HepG2 (cell line): Measurements from ENCODE around the gene CYB5A. TPM values are rescaled to one million over a fixed set of nuclear protein-coding genes. Genes with fewer than 3 reads are reported as not detected.
A peak's percentile ranks its signal among the peaks of the same experiment; 100 is the strongest.

ENCODE experiments used
- AHR ChIP-seq: IDR thresholded peaks from 2 replicates; pipeline ENCODE4 v1.6.1; 2018; ENCODE audit warnings: missing genetic modification reagents, missing compliant biosample characterization
- ARNT ChIP-seq: fragments of 450-650 bp; IDR thresholded peaks from 2 replicates; pipeline ENCODE4 v1.6.1; 2017
- ASH2L ChIP-seq: fragments of 300-600, 200-600 bp; sonication (generic); IDR thresholded peaks from 2 replicates; pipeline ENCODE4 v1.7.0; 2017; ENCODE audit warnings: low read depth, mild to moderate bottlenecking, moderate library complexity, mixed read lengths, low read length; ENCODE audit not compliant: insufficient read length
- HMG20A ChIP-seq: IDR thresholded peaks from 2 replicates; pipeline ENCODE4 v1.6.1; 2016; ENCODE audit warnings: borderline replicate concordance
- HOXA7 ChIP-seq: sonication (generic); formaldehyde crosslinking; IDR thresholded peaks from 2 replicates; pipeline ENCODE4 v1.8.1; 2022; ENCODE audit warnings: mild to moderate bottlenecking, missing genetic modification reagents, moderate library complexity
- IRF9 ChIP-seq: sonication (generic); formaldehyde crosslinking; IDR thresholded peaks from 2 replicates; pipeline ENCODE4 v1.8.0; 2022; ENCODE audit warnings: missing genetic modification reagents, mild to moderate bottlenecking, borderline replicate concordance
- KDM3A ChIP-seq: IDR thresholded peaks from 2 replicates; pipeline ENCODE4 v1.6.1; 2018; ENCODE audit warnings: low read depth, missing compliant biosample characterization
- MAFF ChIP-seq: IDR thresholded peaks from 2 replicates; pipeline ENCODE4 v1.6.1; 2011; ENCODE audit warnings: low read depth, low read length, improper control_type of control experiment
- MYC ChIP-seq: sonication (generic); formaldehyde crosslinking; IDR thresholded peaks from 2 replicates; pipeline ENCODE4 v1.9.0; 2021; ENCODE audit warnings: missing genetic modification reagents, borderline replicate concordance
- PHF5A ChIP-seq: IDR thresholded peaks from one replicate; pipeline ENCODE4 v1.6.1; 2018; ENCODE audit warnings: low read depth, missing genetic modification reagents; ENCODE audit not compliant: unreplicated experiment
- PITX1 ChIP-seq: sonication (generic); formaldehyde crosslinking; IDR thresholded peaks from 2 replicates; pipeline ENCODE4 v1.5.1; 2020; ENCODE audit warnings: mild to moderate bottlenecking, missing genetic modification reagents
- POLR2AphosphoS5 ChIP-seq: IDR thresholded peaks from 2 replicates; pipeline ENCODE4 v1.6.1; 2012; ENCODE audit warnings: low read depth, low read length
- REPIN1 ChIP-seq: sonication (generic); formaldehyde crosslinking; IDR thresholded peaks from 2 replicates; pipeline ENCODE4 v1.8.0; 2022; ENCODE audit warnings: missing genetic modification reagents, low read depth, mild to moderate bottlenecking, borderline replicate concordance
- SALL2 ChIP-seq: sonication (generic); formaldehyde crosslinking; IDR thresholded peaks from 2 replicates; pipeline ENCODE4 v1.8.1; 2023; ENCODE audit warnings: mild to moderate bottlenecking, missing genetic modification reagents, inconsistent platforms
- SMAD3 ChIP-seq: sonication (generic); formaldehyde crosslinking; IDR thresholded peaks from 2 replicates; pipeline ENCODE4 v1.4.0; 2020; ENCODE audit warnings: missing genetic modification reagents
- SMC3 ChIP-seq: IDR thresholded peaks from 2 replicates; pipeline ENCODE4 v1.6.1; 2011; ENCODE audit warnings: low read length, improper control_type of control experiment
- WIZ ChIP-seq: sonication (generic); formaldehyde crosslinking; IDR thresholded peaks from 2 replicates; pipeline ENCODE4 v1.5.1; 2020; ENCODE audit warnings: mild to moderate bottlenecking, missing genetic modification reagents
- YEATS4 ChIP-seq: sonication (generic); formaldehyde crosslinking; IDR thresholded peaks from 2 replicates; pipeline ENCODE4 v1.4.0; 2020; ENCODE audit warnings: missing genetic modification reagents, borderline replicate concordance
- ZFY ChIP-seq: sonication (generic); formaldehyde crosslinking; IDR thresholded peaks from 2 replicates; pipeline ENCODE4 v1.4.0; 2020; ENCODE audit warnings: missing genetic modification reagents
- ZNF34 ChIP-seq: sonication (generic); formaldehyde crosslinking; IDR thresholded peaks from 2 replicates; pipeline ENCODE4 v1.4.0; 2020; ENCODE audit warnings: mild to moderate bottlenecking, missing genetic modification reagents, borderline replicate concordance
- ZNF552 ChIP-seq: sonication (generic); formaldehyde crosslinking; IDR thresholded peaks from 2 replicates; pipeline ENCODE4 v1.9.0; 2022; ENCODE audit warnings: missing genetic modification reagents, mild to moderate bottlenecking, borderline replicate concordance
- ZNF746 ChIP-seq: sonication (generic); formaldehyde crosslinking; IDR thresholded peaks from 2 replicates; pipeline ENCODE4 v1.8.0; 2022; ENCODE audit warnings: mild to moderate bottlenecking, missing genetic modification reagents
- ZNF777 ChIP-seq: sonication (generic); formaldehyde crosslinking; IDR thresholded peaks from 2 replicates; pipeline ENCODE4 v1.4.0; 2020; ENCODE audit warnings: missing genetic modification reagents
- polyA plus RNA-seq, 8 experiments: library from polyadenylated mRNA; depleted of rRNA in 3 of 8; stranded (reverse) in 7 of 8; unstranded in 1 of 8; fragments of >200 nt; fragmentation: Illumina TruSeq in 4 of 8; extraction: Trizol in 4 of 8; gene quantifications; 2 replicates each; pipeline versions ENCODE4 v1.2.1 to v1.2.3, GENCODE V29; 2011 to 2016; ENCODE audit warnings: low read depth in 4 of 8, missing spikeins in 1 of 8, mixed read lengths in 1 of 8; ENCODE audit not compliant: insufficient read depth in 1 of 8
- total RNA-seq, 5 experiments: library from RNA; depleted of rRNA; stranded (reverse); fragments of >200 nt; fragmentation: Illumina TruSeq; extraction: Trizol; gene quantifications; 2 replicates each; pipeline ENCODE4 v1.2.3, GENCODE V29; 2016; ENCODE audit warnings: low read depth in 1 of 5
- TF ChIP-seq, protein P1 (sequence below): sonication (generic); formaldehyde crosslinking; IDR thresholded peaks from 2 replicates; pipeline ENCODE4 v1.5.0; 2020; ENCODE audit warnings: missing genetic modification reagents
- TF ChIP-seq, protein P2 (sequence below): sonication (generic); formaldehyde crosslinking; IDR thresholded peaks from 2 replicates; pipeline ENCODE4 v1.8.1; 2023; ENCODE audit warnings: mild to moderate bottlenecking, inconsistent platforms, moderate library complexity, missing genetic modification reagents, borderline replicate concordance
- TF ChIP-seq, protein P3 (sequence below): sonication (generic); formaldehyde crosslinking; IDR thresholded peaks from 2 replicates; pipeline ENCODE4 v1.8.0; 2022; ENCODE audit warnings: missing genetic modification reagents, mild to moderate bottlenecking, inconsistent platforms, borderline replicate concordance

CYB5A gene
- total and polyA plus RNA-seq, 2 of the 13 experiments (the other 11 are each of a cell fraction or from before 2014, with no cell fraction given) = 215 to 356 TPM

DNA sequence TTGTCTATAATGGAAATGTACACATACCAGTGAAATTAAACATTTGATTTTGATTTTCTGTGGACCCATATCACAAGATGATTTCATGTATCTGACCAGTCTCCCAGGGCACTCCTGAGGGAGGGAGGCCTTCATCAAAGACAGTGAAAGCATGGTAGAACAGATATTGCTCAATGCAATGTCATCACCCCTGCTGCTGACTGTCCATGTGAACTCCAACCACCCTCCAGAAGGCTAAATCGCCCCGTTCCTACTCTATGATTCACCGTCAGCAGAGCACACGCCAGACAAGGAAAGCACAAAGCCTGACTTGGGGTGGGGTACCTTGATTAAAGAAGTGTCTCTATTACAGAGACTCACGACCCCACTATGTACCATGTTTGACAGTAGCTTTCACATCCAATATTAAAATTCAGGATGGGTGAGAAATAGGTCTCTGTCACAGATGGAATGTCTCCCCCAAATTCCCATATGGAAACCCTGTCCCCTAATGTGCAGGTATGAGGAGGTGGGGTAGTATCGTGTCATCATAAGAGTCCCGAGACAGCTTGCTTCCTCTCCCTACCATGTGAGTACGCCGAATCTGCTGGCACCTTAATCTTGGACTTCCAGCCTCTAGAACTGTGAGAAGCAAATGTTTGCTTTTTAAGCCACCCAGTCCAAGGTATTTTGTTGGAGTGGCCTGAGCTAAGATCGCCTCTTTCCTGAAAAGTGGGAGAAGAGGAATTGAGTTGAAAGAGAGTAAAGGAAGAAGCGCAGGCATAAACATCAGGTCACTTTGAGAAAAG lies 42.4 kb downstream of the CYB5A start (continued):
- TF ChIP-seq ARNT (no peak), REPIN1 (no peak), ZFY (CRISPR knock-in tag) (peak; percentile 53), PITX1 (CRISPR knock-in tag) (no peak), HOXA7 (CRISPR knock-in tag) (no peak), ASH2L (no peak), ZNF746 (CRISPR knock-in tag) (no peak), SALL2 (CRISPR knock-in tag) (no peak), KDM3A (peak; percentile 33; the same call in 1 of the 2 replicates), POLR2AphosphoS5 (no peak), MYC (CRISPR knock-in tag) (peak; percentile 63; the same call in 1 of the 2 replicates), WIZ (CRISPR knock-in tag) (peak; percentile 78; the same call in 1 of the 2 replicates), SMAD3 (CRISPR knock-in tag) (peak; percentile 58; the same call in 1 of the 2 replicates), ZNF552 (CRISPR knock-in tag) (no peak), AHR (CRISPR knock-in tag) (no peak), ZNF777 (CRISPR knock-in tag) (no peak), YEATS4 (CRISPR knock-in tag) (peak; percentile 57; the same call in 1 of the 2 replicates), PHF5A (CRISPR knock-in tag) (peak; percentile 33), HMG20A (CRISPR knock-in tag) (peak; percentile 71; the same call in 1 of the 2 replicates), MAFF (peak; percentile 49; the same call in 1 of the 2 replicates), ZNF34 (no peak), SMC3 (peak; percentile 44), IRF9 (CRISPR knock-in tag) (no peak)
- TF ChIP-seq, protein P1, sequence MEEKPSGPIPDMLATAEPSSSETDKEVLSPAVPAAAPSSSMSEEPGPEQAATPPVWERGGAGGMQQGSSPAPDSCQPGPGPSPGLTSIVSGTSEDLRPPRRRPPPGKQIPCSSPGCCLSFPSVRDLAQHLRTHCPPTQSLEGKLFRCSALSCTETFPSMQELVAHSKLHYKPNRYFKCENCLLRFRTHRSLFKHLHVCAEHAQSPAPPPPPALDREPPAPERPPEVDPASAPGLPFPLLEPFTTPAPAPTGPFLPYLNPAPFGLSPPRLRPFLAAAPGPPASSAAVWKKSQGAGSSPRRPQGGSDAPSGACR = peak; percentile 56; the same call in 1 of the 2 replicates
- TF ChIP-seq, protein P2, sequence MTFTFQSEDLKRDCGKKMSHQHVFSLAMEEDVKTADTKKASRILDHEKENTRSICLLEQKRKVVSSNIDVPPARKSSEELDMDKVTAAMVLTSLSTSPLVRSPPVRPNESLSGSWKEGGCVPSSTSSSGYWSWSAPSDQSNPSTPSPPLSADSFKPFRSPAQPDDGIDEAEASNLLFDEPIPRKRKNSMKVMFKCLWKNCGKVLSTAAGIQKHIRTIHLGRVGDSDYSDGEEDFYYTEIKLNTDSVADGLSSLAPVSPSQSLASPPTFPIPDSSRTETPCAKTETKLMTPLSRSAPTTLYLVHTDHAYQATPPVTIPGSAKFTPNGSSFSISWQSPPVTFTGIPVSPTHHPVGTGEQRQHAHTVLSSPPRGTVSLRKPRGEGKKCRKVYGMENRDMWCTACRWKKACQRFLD (CRISPR knock-in tag) = no peak
- TF ChIP-seq, protein P3, sequence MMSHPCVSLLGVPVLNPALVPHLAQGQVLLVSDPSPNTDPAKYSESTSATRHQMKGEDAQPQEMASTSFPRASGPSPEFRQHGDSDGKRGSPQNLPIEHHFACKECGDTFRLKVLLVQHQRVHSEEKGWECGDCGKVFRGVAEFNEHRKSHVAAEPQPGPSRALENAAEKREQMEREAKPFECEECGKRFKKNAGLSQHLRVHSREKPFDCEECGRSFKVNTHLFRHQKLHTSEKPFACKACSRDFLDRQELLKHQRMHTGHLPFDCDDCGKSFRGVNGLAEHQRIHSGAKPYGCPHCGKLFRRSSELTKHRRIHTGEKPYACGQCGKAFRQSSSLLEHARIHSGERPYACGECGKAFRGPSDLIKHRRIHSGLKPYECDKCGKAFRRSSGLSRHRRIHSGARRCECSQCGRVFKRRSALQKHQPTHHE = no peak
